Endothelial cell of umbilical vein (primary cell): ENCODE measurements around the gene PDSS2. TPM values are rescaled to one million over a fixed set of nuclear protein-coding genes. Genes with fewer than 3 reads are reported as not detected.
"Not testable (repeated sequence)": the region's sequence is repeated elsewhere in the genome, so short reads cannot be mapped to it uniquely, and the experiment has no call there.

Experiments
- BruUV-seq: library from RNA; stranded (reverse); fragments of 400-500 nt; replicated peaks from 2 replicates; lab custom pipeline; 2021; lab: Mats Ljungman, UMichigan
- CTCF ChIA-PET: fragments of 300-600, 350-600 bp; sonication (Branson Sonifier 250); formaldehyde crosslinking; loops from one replicate; lab custom pipeline; 2021; ENCODE audit warnings: antibody characterized with exemption, inconsistent platforms; lab: Charles Lee
- POLR2A ChIA-PET: fragments of 300-600, 350-600 bp; sonication (Branson Sonifier 250); formaldehyde crosslinking; loops from one replicate; lab custom pipeline; 2021; ENCODE audit warnings: antibody characterized with exemption, inconsistent platforms; lab: Charles Lee
- DNase-seq: peaks from one replicate; pipeline ENCODE4 v3.0.0-alpha.2; 2011; ENCODE audit warnings: low read depth, low spot score
- FAIRE-seq: peaks from 2 replicates; lab custom pipeline; 2011; peaks lifted over from hg19 to GRCh38; lab: Jason Lieb, UNC
- H2AFZ ChIP-seq: 2 replicates; pipeline ENCODE4 v1.6.0; 2012; ENCODE audit warnings: low read depth, low read length, control low read depth, inconsistent platforms
- H3K27ac ChIP-seq: 2 replicates; pipeline ENCODE4 v1.5.1; 2011; ENCODE audit warnings: low read depth, mild to moderate bottlenecking, control low read depth, low read length, moderate library complexity; ENCODE audit not compliant: insufficient read depth
- H3K27me3 ChIP-seq, 2 experiments: 2 replicates each; pipeline versions ENCODE4 v1.6.0 to v1.6.1; 2011; ENCODE audit warnings: low read length in 2 of 2, mixed read lengths in 1 of 2; ENCODE audit not compliant: control insufficient read depth in 2 of 2, insufficient read depth in 2 of 2
- H3K36me3 ChIP-seq, 2 experiments: 2 replicates in 1 of 2; 3 replicates in 1 of 2; pipeline ENCODE4 v1.5.1; 2011; ENCODE audit warnings: low read length in 2 of 2, mild to moderate bottlenecking in 1 of 2, moderate library complexity in 1 of 2; ENCODE audit not compliant: control insufficient read depth in 2 of 2, insufficient read depth in 2 of 2; ENCODE audit errors: extremely low read depth in 1 of 2
- H3K4me1 ChIP-seq: 3 replicates; pipeline ENCODE4 v1.5.1; 2011; ENCODE audit warnings: mild to moderate bottlenecking, low read length; ENCODE audit not compliant: control insufficient read depth, insufficient read depth; ENCODE audit errors: extremely low read depth
- H3K4me2 ChIP-seq: 2 replicates; pipeline ENCODE4 v1.6.1; 2011; ENCODE audit warnings: low read length, control low read depth, mixed read lengths; ENCODE audit not compliant: insufficient read depth
- H3K4me3 ChIP-seq, 3 experiments: fragments of 200-600 bp in 1 of 3; sonication (generic), shearing (Covaris generic) in 1 of 3; replicated peaks in 1 of 3; 2 replicates each; pipeline ENCODE4 v1.5.1; 2011 to 2016; ENCODE audit warnings: control low read depth in 3 of 3, low read length in 3 of 3, mild to moderate bottlenecking in 2 of 3, inconsistent platforms in 1 of 3, low read depth in 1 of 3, moderate library complexity in 1 of 3; ENCODE audit not compliant: insufficient read depth in 1 of 3
- H3K79me2 ChIP-seq: 2 replicates; pipeline ENCODE4 v1.6.0; 2012; ENCODE audit warnings: low read length, inconsistent platforms; ENCODE audit not compliant: control insufficient read depth, insufficient read depth
- H3K9ac ChIP-seq: replicated peaks from 2 replicates; pipeline ENCODE3; 2011; ENCODE audit warnings: low read length, control low read depth; ENCODE audit not compliant: insufficient read depth; ENCODE audit errors: extremely low read depth
- H3K9me1 ChIP-seq: replicated peaks from 3 replicates; pipeline ENCODE4 v1.6.0; 2011; ENCODE audit warnings: mild to moderate bottlenecking, low read length; ENCODE audit not compliant: control insufficient read depth, insufficient read depth; ENCODE audit errors: extremely low read depth
- H3K9me3 ChIP-seq: replicated peaks from 2 replicates; pipeline ENCODE4 v1.5.1; 2012; ENCODE audit warnings: low read length, inconsistent platforms; ENCODE audit not compliant: control insufficient read depth, insufficient read depth
- H4K20me1 ChIP-seq: replicated peaks from 2 replicates; pipeline ENCODE3; 2011; ENCODE audit warnings: mild to moderate bottlenecking, low read length; ENCODE audit not compliant: control insufficient read depth, insufficient read depth; ENCODE audit errors: extremely low read depth
- CTCF ChIP-seq, 2 donors: IDR thresholded peaks; 1 replicate in 1 of 2; 2 replicates in 1 of 2; pipeline ENCODE4 v1.5.1; 2011; ENCODE audit warnings: low read length in 2 of 2, mild to moderate bottlenecking in 2 of 2, moderate library complexity in 2 of 2, control low read depth in 1 of 2, inconsistent platforms in 1 of 2, low read depth in 1 of 2; ENCODE audit not compliant: insufficient read depth in 1 of 2; ENCODE audit errors: extremely low read depth in 1 of 2
- EZH2 ChIP-seq: IDR thresholded peaks from 2 replicates; pipeline ENCODE4 v1.6.1; 2012; ENCODE audit warnings: borderline replicate concordance, low read depth, mild to moderate bottlenecking, moderate library complexity, low read length, inconsistent platforms; ENCODE audit not compliant: severe bottlenecking
- FOS ChIP-seq: IDR thresholded peaks from 2 replicates; pipeline ENCODE4 v1.6.1; 2011; ENCODE audit warnings: mild to moderate bottlenecking, low read length, moderate library complexity, borderline replicate concordance; ENCODE audit not compliant: insufficient read depth
- GATA2 ChIP-seq: IDR thresholded peaks from 2 replicates; pipeline ENCODE4 v1.7.0; 2011; ENCODE audit warnings: low read depth, mild to moderate bottlenecking, moderate library complexity, mixed read lengths, low read length; ENCODE audit not compliant: insufficient read length, insufficient read depth
- JUN ChIP-seq: IDR thresholded peaks from 2 replicates; pipeline ENCODE4 v1.6.1; 2011; ENCODE audit warnings: borderline replicate concordance, low read depth; ENCODE audit not compliant: insufficient read length, insufficient read depth
- MAX ChIP-seq: IDR thresholded peaks from 2 replicates; pipeline ENCODE4 v1.6.1; 2011; ENCODE audit not compliant: insufficient read depth, insufficient read length
- MYC ChIP-seq: IDR thresholded peaks from one replicate; pipeline ENCODE4 v1.6.1; 2011; ENCODE audit warnings: mild to moderate bottlenecking, low read depth, low read length
- POLR2A ChIP-seq: IDR thresholded peaks from 2 replicates; pipeline ENCODE4 v1.6.1; 2012; ENCODE audit warnings: low read depth, mild to moderate bottlenecking, control low read depth, low read length
- POLR2AphosphoS5 ChIP-seq: IDR thresholded peaks from 2 replicates; pipeline ENCODE4 v1.6.1; 2012; ENCODE audit warnings: low read depth, mild to moderate bottlenecking, control low read depth, low read length, moderate library complexity; ENCODE audit not compliant: insufficient read depth
- dilution Hi-C: fragments of 300-500 bp; cut with MboI; formaldehyde crosslinking; loops from one replicate; pipeline ENCODE4 v1.15.0; 2019; ENCODE audit warnings: low sequenced_read_pairs; ENCODE audit not compliant: extremely low pct_ligation_motif_present
- intact Hi-C: fragments of 100-400 bp; cut with micrococcal nuclease; formaldehyde crosslinking; loops from one replicate; pipeline ENCODE4 v1.10.0; 2022
- polyA plus RNA-seq, 4 experiments: library from polyadenylated mRNA; depleted of rRNA in 3 of 4; stranded (reverse) in 3 of 4; unstranded in 1 of 4; fragments of >200 nt; gene quantifications; 2 replicates each; pipeline versions ENCODE4 v1.2.1 to v1.2.3, GENCODE V29; 2011 to 2012; ENCODE audit warnings: missing spikeins in 1 of 4
- total RNA-seq: library from RNA; stranded (reverse); gene quantifications from 2 replicates; pipeline ENCODE4 v1.2.3, GENCODE V29; 2021

Gene PDSS2
- total and polyA plus RNA-seq, 2 donors (not counting 3 experiments of a cell fraction or from before 2014, with no cell fraction given): 7.6 to 9.3 TPM

- H3K9me1 ChIP-seq, H3K27ac ChIP-seq, H3K27me3 ChIP-seq, H3K36me3 ChIP-seq, CTCF ChIA-PET, intact Hi-C loops, H3K9me3 ChIP-seq, H3K4me2 ChIP-seq, H3K9ac ChIP-seq, H4K20me1 ChIP-seq, H2AFZ ChIP-seq, H3K4me3 ChIP-seq, POLR2A ChIA-PET, DNase-seq, H3K4me1 ChIP-seq, H3K79me2 ChIP-seq, FAIRE-seq, BruUV-seq, dilution Hi-C loops: not testable (repeated sequence)
These were observed 33.4 kb downstream of the PDSS2 start for GRCh38 chr6:107425951-107426350.

DNA sequence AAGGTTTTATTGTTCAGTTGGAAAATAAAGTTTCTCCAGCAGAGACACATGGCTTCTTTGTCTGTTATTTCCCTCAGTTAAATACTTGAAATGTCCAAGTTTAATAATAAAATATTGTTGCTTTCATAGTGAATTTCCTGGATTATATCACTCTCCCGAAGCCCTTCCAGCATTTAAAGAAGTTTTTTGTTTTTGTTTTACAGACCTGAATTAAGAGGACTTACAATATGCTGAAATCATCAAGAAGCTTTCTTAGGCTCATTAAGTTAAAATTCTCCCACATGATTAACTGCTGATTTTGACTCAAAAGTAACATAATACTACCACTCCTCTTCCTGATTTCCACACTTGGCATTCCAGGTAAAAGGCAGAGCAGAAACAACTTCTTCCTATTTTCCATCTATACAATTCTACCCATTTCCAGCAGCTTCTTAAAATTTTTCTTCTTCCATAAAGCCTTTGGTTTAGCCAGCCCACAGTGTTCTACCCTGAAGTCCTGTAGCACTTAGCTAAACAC, 35.8 kb downstream of the PDSS2 start:
- Histone ChIP-seq H3K36me3 (no peaks in the 10 kb centered on the region), H3K9me3 (no peaks in the 10 kb centered on the region), H3K9ac (no peak overlapping the region), H2AFZ (no peak overlapping the region), H3K4me2 (no peak overlapping the region), H3K27ac (no peak overlapping the region), H3K4me1 (no peaks in the 10 kb centered on the region), H4K20me1 (no peaks in the 10 kb centered on the region), H3K27me3 (no peaks in the 10 kb centered on the region), H3K4me3 (no peak overlapping the region), H3K9me1 (no peaks in the 10 kb centered on the region), H3K79me2 (no peaks in the 10 kb centered on the region)
- CTCF ChIA-PET: interaction anchor here (0.7 to 1.0 kb wide), 2 partner anchors 30 to 106 kb away, joined by 3 read pairs; no protein-coding TSS in a partner anchor
- no peak for DNase-seq
- dilution Hi-C loops: no loop called here
- intact Hi-C loops: no loop called here
- no peak for FAIRE-seq
- POLR2A ChIA-PET: no interaction called here
- TF ChIP-seq EZH2: no peak
- TF ChIP-seq MYC: no peak
- no peak for TF ChIP-seq POLR2A
- no peak for TF ChIP-seq CTCF (IDR thresholded peaks at IDR 0.05; ENCODE audit: extremely low read depth in 1 of 2, insufficient read depth in 1 of 2, low read depth in 1 of 2, low read length in 2 of 2)
- no peak for TF ChIP-seq FOS
- TF ChIP-seq GATA2: no peak
- TF ChIP-seq MAX: no peak
- TF ChIP-seq JUN: no peak
- no peak for TF ChIP-seq POLR2AphosphoS5
- no TSS peak for BruUV-seq
